K562 (cell line): ENCODE measurements around the gene BANF2. TPM values are rescaled to one million over a fixed set of nuclear protein-coding genes. Genes with fewer than 3 reads are reported as not detected.

Experiments
- CREB1 ChIP-seq, 2 experiments: sonication (generic) in 1 of 2; formaldehyde crosslinking in 1 of 2; IDR thresholded peaks; 2 replicates each; pipeline versions ENCODE4 v1.6.1 to v1.8.0; 2012 to 2022; ENCODE audit warnings: inconsistent platforms in 1 of 2, mild to moderate bottlenecking in 1 of 2, missing genetic modification reagents in 1 of 2, moderate library complexity in 1 of 2
- FOXM1 ChIP-seq, 2 experiments: fragments of 450-650 bp in 1 of 2; sonication (generic) in 1 of 2; formaldehyde crosslinking in 1 of 2; IDR thresholded peaks; 2 replicates each; pipeline versions ENCODE4 v1.6.1 to v1.9.0; 2017 to 2022; ENCODE audit warnings: low read depth in 2 of 2, mild to moderate bottlenecking in 2 of 2, missing genetic modification reagents in 1 of 2, moderate library complexity in 1 of 2
- GATA2 ChIP-seq: sonication (generic); formaldehyde crosslinking; IDR thresholded peaks from 2 replicates; pipeline ENCODE4 v1.4.0; 2020; ENCODE audit warnings: mild to moderate bottlenecking, missing genetic modification reagents
- GTF2E2 ChIP-seq: fragments of 200-800 bp; sonication (Bioruptor generic); IDR thresholded peaks from 2 replicates; pipeline ENCODE4 v1.6.1; 2016; ENCODE audit warnings: missing genetic modification characterization, missing compliant biosample characterization
- HIVEP1 ChIP-seq: fragments of 250-450 bp; sonication (Bioruptor Pico); IDR thresholded peaks from 2 replicates; pipeline ENCODE4 v1.4.0; 2020; ENCODE audit warnings: mild to moderate bottlenecking
- HNRNPH1 ChIP-seq: fragments of 200-400 bp; formaldehyde crosslinking; optimal IDR thresholded peaks from 2 replicates; pipeline ENCODE3; 2017; ENCODE audit warnings: low read depth, mild to moderate bottlenecking, low read length, moderate library complexity
- MAFG ChIP-seq: fragments of 450-650 bp; conservative IDR thresholded peaks from 2 replicates; pipeline ENCODE4 v1.6.1; 2016; ENCODE audit warnings: missing genetic modification characterization, missing compliant biosample characterization
- PHTF2 ChIP-seq: fragments of 250-450 bp; sonication (Bioruptor Pico); IDR thresholded peaks from 2 replicates; pipeline ENCODE4 v1.5.0; 2021; ENCODE audit warnings: mild to moderate bottlenecking
- RBM14 ChIP-seq: fragments of 200-400 bp; formaldehyde crosslinking; IDR thresholded peaks from 2 replicates; pipeline ENCODE4 v1.6.1; 2018; ENCODE audit warnings: low read depth, mild to moderate bottlenecking, low read length, moderate library complexity, borderline replicate concordance; ENCODE audit not compliant: insufficient read depth
- RBM17 ChIP-seq: fragments of 200-400 bp; formaldehyde crosslinking; IDR thresholded peaks from 2 replicates; pipeline ENCODE4 v1.6.1; 2017; ENCODE audit warnings: low read depth, mild to moderate bottlenecking, low read length, borderline replicate concordance
- RFX7 ChIP-seq: fragments of 250-450 bp; sonication (Bioruptor Pico); IDR thresholded peaks from 2 replicates; pipeline ENCODE4 v1.5.1; 2021; ENCODE audit warnings: mild to moderate bottlenecking
- XRCC4 ChIP-seq: IDR thresholded peaks from one replicate; pipeline ENCODE4 v1.6.1; 2011; ENCODE audit not compliant: insufficient read depth, insufficient read length; ENCODE audit errors: extremely low read depth
- ZBED1 ChIP-seq: IDR thresholded peaks from 2 replicates; pipeline ENCODE4 v1.6.1; 2014
- ZNF197 ChIP-seq: fragments of 200-800 bp; sonication (Bioruptor generic); IDR thresholded peaks from 2 replicates; pipeline ENCODE4 v1.6.1; 2016; ENCODE audit warnings: low read depth, missing genetic modification characterization, missing compliant biosample characterization
- ZNF551 ChIP-seq: fragments of 250-450 bp; sonication (Bioruptor Pico); IDR thresholded peaks from 2 replicates; pipeline ENCODE4 v1.5.0; 2021; ENCODE audit warnings: mild to moderate bottlenecking, moderate library complexity
- polyA plus RNA-seq, 8 experiments: library from polyadenylated mRNA; depleted of rRNA in 4 of 8; stranded (reverse) in 5 of 8; unstranded in 3 of 8; fragments of >200 nt; fragmentation: Nextera tagmentation in 2 of 8; fragmentation: Illumina TruSeq in 1 of 8; extraction: Ambion mirVana in 2 of 8; extraction: Trizol in 1 of 8; gene quantifications; 2 replicates each; pipeline versions ENCODE4 v1.2.1 to v1.2.3, GENCODE V29; 2011 to 2014; ENCODE audit warnings: inconsistent platforms in 1 of 8, missing spikeins in 1 of 8
- total RNA-seq, 7 experiments: library from RNA; depleted of rRNA in 6 of 7; stranded (reverse); fragments of >200 nt in 6 of 7; fragmentation: Illumina TruSeq in 2 of 7; extraction: Trizol in 2 of 7; gene quantifications; 2 replicates each; pipeline versions ENCODE4 v1.2.1 to v1.2.3, GENCODE V29; 2011 to 2021; ENCODE audit warnings: low replicate concordance in 1 of 7
- TF ChIP-seq, protein P1 (sequence below): fragments of 450-650 bp; conservative IDR thresholded peaks from 2 replicates; pipeline ENCODE4 v1.6.1; 2016; ENCODE audit warnings: missing genetic modification characterization, low read depth, mild to moderate bottlenecking, control low read depth, missing compliant biosample characterization
- TF ChIP-seq, protein P2 (sequence below): fragments of 200-800 bp; sonication (Bioruptor generic); IDR thresholded peaks from 2 replicates; pipeline ENCODE4 v1.6.1; 2017; ENCODE audit warnings: missing genetic modification characterization, missing compliant biosample characterization
- TF ChIP-seq, protein P3 (sequence below): sonication (generic); formaldehyde crosslinking; IDR thresholded peaks from 2 replicates; pipeline ENCODE4 v1.8.0; 2023; ENCODE audit warnings: mild to moderate bottlenecking, missing genetic modification reagents
- TF ChIP-seq, protein P4 (sequence below): IDR thresholded peaks from 2 replicates; pipeline ENCODE4 v1.6.1; 2011; ENCODE audit not compliant: insufficient read length; ENCODE audit errors: extremely low read depth

BANF2 gene
- total and polyA plus RNA-seq, 9 of the 15 experiments (the other 6 are each of a cell fraction or from before 2014, with no cell fraction given) = not detected

DNA sequence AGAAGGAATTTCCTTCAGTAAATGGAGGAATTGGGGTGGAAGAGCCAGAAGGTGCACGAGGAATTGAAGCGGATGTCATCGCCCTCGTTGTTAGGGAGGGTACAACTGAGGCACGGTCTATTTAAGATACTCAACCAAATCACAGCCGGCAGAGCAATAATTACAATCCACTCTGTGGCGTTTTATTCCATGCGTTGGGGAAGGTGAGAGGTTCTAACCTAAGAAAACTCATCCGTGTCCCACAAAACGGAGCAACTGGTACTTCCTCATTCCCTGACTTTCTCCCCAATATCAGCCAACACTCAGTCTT is 16.9 kb upstream of the BANF2 start (continued):
- TF ChIP-seq ZNF551 (CRISPR knock-in tag) = no peak
- TF ChIP-seq ZNF197 (CRISPR knock-in tag) = no peak
- TF ChIP-seq HIVEP1 (CRISPR knock-in tag) = no peak
- no peak for TF ChIP-seq MAFG (tag)
- TF ChIP-seq PHTF2 (CRISPR knock-in tag) = no peak
- 0 out of 2 replicates have a peak, but pooled peaks have one; percentile 6 for TF ChIP-seq FOXM1 (IDR thresholded peaks at IDR 0.05; ENCODE audit: low read depth)
- TF ChIP-seq FOXM1 (CRISPR knock-in tag; IDR thresholded peaks at IDR 0.05; ENCODE audit: low read depth) = no peak
- no peak for TF ChIP-seq ZBED1
- TF ChIP-seq RBM17 = no peak
- no peak for TF ChIP-seq CREB1 (IDR thresholded peaks at IDR 0.05)
- TF ChIP-seq CREB1 (CRISPR knock-in tag; IDR thresholded peaks at IDR 0.05) = no peak
- TF ChIP-seq, protein P1, sequence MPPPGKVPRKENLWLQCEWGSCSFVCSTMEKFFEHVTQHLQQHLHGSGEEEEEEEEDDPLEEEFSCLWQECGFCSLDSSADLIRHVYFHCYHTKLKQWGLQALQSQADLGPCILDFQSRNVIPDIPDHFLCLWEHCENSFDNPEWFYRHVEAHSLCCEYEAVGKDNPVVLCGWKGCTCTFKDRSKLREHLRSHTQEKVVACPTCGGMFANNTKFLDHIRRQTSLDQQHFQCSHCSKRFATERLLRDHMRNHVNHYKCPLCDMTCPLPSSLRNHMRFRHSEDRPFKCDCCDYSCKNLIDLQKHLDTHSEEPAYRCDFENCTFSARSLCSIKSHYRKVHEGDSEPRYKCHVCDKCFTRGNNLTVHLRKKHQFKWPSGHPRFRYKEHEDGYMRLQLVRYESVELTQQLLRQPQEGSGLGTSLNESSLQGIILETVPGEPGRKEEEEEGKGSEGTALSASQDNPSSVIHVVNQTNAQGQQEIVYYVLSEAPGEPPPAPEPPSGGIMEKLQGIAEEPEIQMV (tag) = no peak
- TF ChIP-seq RFX7 = no peak
- TF ChIP-seq, protein P2, sequence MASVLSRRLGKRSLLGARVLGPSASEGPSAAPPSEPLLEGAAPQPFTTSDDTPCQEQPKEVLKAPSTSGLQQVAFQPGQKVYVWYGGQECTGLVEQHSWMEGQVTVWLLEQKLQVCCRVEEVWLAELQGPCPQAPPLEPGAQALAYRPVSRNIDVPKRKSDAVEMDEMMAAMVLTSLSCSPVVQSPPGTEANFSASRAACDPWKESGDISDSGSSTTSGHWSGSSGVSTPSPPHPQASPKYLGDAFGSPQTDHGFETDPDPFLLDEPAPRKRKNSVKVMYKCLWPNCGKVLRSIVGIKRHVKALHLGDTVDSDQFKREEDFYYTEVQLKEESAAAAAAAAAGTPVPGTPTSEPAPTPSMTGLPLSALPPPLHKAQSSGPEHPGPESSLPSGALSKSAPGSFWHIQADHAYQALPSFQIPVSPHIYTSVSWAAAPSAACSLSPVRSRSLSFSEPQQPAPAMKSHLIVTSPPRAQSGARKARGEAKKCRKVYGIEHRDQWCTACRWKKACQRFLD (CRISPR knock-in tag) = no peak
- no peak for TF ChIP-seq HNRNPH1
- peak; percentile 72; the same call in 1 of the 2 replicates for TF ChIP-seq GATA2 (CRISPR knock-in tag)
- no peak for TF ChIP-seq GTF2E2 (tag)
- TF ChIP-seq, protein P3, sequence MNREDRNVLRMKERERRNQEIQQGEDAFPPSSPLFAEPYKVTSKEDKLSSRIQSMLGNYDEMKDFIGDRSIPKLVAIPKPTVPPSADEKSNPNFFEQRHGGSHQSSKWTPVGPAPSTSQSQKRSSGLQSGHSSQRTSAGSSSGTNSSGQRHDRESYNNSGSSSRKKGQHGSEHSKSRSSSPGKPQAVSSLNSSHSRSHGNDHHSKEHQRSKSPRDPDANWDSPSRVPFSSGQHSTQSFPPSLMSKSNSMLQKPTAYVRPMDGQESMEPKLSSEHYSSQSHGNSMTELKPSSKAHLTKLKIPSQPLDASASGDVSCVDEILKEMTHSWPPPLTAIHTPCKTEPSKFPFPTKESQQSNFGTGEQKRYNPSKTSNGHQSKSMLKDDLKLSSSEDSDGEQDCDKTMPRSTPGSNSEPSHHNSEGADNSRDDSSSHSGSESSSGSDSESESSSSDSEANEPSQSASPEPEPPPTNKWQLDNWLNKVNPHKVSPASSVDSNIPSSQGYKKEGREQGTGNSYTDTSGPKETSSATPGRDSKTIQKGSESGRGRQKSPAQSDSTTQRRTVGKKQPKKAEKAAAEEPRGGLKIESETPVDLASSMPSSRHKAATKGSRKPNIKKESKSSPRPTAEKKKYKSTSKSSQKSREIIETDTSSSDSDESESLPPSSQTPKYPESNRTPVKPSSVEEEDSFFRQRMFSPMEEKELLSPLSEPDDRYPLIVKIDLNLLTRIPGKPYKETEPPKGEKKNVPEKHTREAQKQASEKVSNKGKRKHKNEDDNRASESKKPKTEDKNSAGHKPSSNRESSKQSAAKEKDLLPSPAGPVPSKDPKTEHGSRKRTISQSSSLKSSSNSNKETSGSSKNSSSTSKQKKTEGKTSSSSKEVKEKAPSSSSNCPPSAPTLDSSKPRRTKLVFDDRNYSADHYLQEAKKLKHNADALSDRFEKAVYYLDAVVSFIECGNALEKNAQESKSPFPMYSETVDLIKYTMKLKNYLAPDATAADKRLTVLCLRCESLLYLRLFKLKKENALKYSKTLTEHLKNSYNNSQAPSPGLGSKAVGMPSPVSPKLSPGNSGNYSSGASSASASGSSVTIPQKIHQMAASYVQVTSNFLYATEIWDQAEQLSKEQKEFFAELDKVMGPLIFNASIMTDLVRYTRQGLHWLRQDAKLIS (CRISPR knock-in tag) = no peak
- no peak for TF ChIP-seq RBM14
- TF ChIP-seq, protein P4, sequence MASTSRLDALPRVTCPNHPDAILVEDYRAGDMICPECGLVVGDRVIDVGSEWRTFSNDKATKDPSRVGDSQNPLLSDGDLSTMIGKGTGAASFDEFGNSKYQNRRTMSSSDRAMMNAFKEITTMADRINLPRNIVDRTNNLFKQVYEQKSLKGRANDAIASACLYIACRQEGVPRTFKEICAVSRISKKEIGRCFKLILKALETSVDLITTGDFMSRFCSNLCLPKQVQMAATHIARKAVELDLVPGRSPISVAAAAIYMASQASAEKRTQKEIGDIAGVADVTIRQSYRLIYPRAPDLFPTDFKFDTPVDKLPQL = no peak
- TF ChIP-seq XRCC4 = no peak
